SK-N-SH (cell line): Measurements from ENCODE around the gene SH2B3. TPM values are rescaled to one million over a fixed set of nuclear protein-coding genes. Genes with fewer than 3 reads are reported as not detected.

ENCODE experiments used
- CTCF ChIA-PET: fragments of 300-600, 350-600 bp; formaldehyde crosslinking; extraction: SDS; loops from one replicate; lab custom pipeline; 2021; lab: Yijun Ruan, JAX
- POLR2A ChIA-PET: fragments of 350-600 bp; sonication (Branson Sonifier 250); formaldehyde crosslinking; extraction: SDS; loops from one replicate; lab custom pipeline; 2020; ENCODE audit warnings: antibody characterized with exemption, inconsistent platforms; lab: Yijun Ruan, JAX
- DNase-seq: peaks from one replicate; pipeline ENCODE4 v3.0.0; 2012
- H2AFZ ChIP-seq: fragments of 200-600 bp; sonication (generic); 2 replicates; pipeline ENCODE4 v1.8.1; 2016; ENCODE audit warnings: antibody characterized with exemption, mild to moderate bottlenecking, low read depth
- H3F3A ChIP-seq: fragments of 200-600 bp; sonication (generic); replicated peaks from 2 replicates; pipeline ENCODE3; 2016; ENCODE audit warnings: antibody characterized with exemption, mild to moderate bottlenecking; ENCODE audit not compliant: insufficient read depth
- H3K27ac ChIP-seq, 2 experiments: fragments of 200-500 bp in 1 of 2; fragments of 200-600 bp in 1 of 2; sonication (Bioruptor generic) in 1 of 2; sonication (generic), shearing (Covaris generic) in 1 of 2; 2 replicates each; pipeline versions ENCODE4 v1.5.1 to v1.6.1; 2014 to 2016; ENCODE audit warnings: low read depth in 2 of 2, inconsistent platforms in 1 of 2, low read length in 1 of 2, mild to moderate bottlenecking in 1 of 2, mixed read lengths in 1 of 2
- H3K27me3 ChIP-seq: fragments of 200-600 bp; sonication (generic), shearing (Covaris generic); 2 replicates; pipeline ENCODE4 v1.6.1; 2016; ENCODE audit warnings: mixed run types; ENCODE audit not compliant: insufficient read depth
- H3K36me3 ChIP-seq, 2 experiments: fragments of 200-500 bp in 1 of 2; fragments of 200-600 bp in 1 of 2; sonication (Bioruptor generic) in 1 of 2; sonication (generic) in 1 of 2; replicated peaks in 1 of 2; 2 replicates each; pipeline versions ENCODE3 to v1.5.1; 2014 to 2016; ENCODE audit warnings: low read length in 1 of 2, mild to moderate bottlenecking in 1 of 2; ENCODE audit not compliant: insufficient read depth in 2 of 2, control insufficient read depth in 1 of 2
- H3K4me1 ChIP-seq, 2 experiments: fragments of 200-500 bp in 1 of 2; fragments of 200-600 bp in 1 of 2; sonication (Bioruptor generic) in 1 of 2; sonication (generic), shearing (Covaris generic) in 1 of 2; 2 replicates each; pipeline versions ENCODE4 v1.5.1 to v1.6.1; 2014 to 2016; ENCODE audit warnings: low read depth in 1 of 2, low read length in 1 of 2, mixed run types in 1 of 2; ENCODE audit not compliant: insufficient read depth in 2 of 2, control insufficient read depth in 1 of 2
- H3K4me2 ChIP-seq: fragments of 200-600 bp; sonication (generic), shearing (Covaris generic); 2 replicates; pipeline ENCODE4 v1.6.1; 2017; ENCODE audit warnings: mixed run types
- H3K4me3 ChIP-seq, 2 experiments: fragments of 200-500 bp in 1 of 2; fragments of 200-600 bp in 1 of 2; sonication (Bioruptor generic) in 1 of 2; sonication (generic), shearing (Covaris generic) in 1 of 2; 2 replicates each; pipeline versions ENCODE4 v1.5.1 to v1.8.1; 2014 to 2016; ENCODE audit warnings: low read depth in 2 of 2, inconsistent platforms in 1 of 2, low read length in 1 of 2, mild to moderate bottlenecking in 1 of 2, mixed read lengths in 1 of 2, moderate library complexity in 1 of 2
- H3K79me2 ChIP-seq: fragments of 200-600 bp; sonication (generic); 2 replicates; pipeline ENCODE4 v1.8.1; 2017; ENCODE audit warnings: mild to moderate bottlenecking; ENCODE audit not compliant: insufficient read depth
- H3K9ac ChIP-seq: fragments of 200-600 bp; sonication (generic); 2 replicates; pipeline ENCODE4 v1.6.1; 2017; ENCODE audit warnings: mixed run types
- H3K9me2 ChIP-seq: fragments of 200-600 bp; sonication (generic); 2 replicates; pipeline ENCODE4 v1.6.1; 2017; ENCODE audit warnings: mixed run types
- H3K9me3 ChIP-seq: fragments of 200-600 bp; sonication (generic); 2 replicates; pipeline ENCODE4 v1.6.1; 2017; ENCODE audit warnings: mixed run types, mild to moderate bottlenecking, moderate library complexity
- H4K20me1 ChIP-seq: fragments of 200-600 bp; sonication (generic); 2 replicates; pipeline ENCODE4 v1.6.1; 2017; ENCODE audit warnings: mild to moderate bottlenecking, mixed run types; ENCODE audit not compliant: insufficient read depth
- CHD2 ChIP-seq: fragments of 150-350 bp; IDR thresholded peaks from 2 replicates; pipeline ENCODE4 v1.6.1; 2018; ENCODE audit warnings: low read length; ENCODE audit not compliant: partially characterized antibody
- CTCF ChIP-seq: fragments of 200-600 bp; sonication (generic); IDR thresholded peaks from 2 replicates; pipeline ENCODE4 v1.6.1; 2017; ENCODE audit warnings: antibody characterized with exemption, mild to moderate bottlenecking, moderate library complexity
- EZH2phosphoT487 ChIP-seq: fragments of 200-600 bp; sonication (generic); IDR thresholded peaks from 2 replicates; pipeline ENCODE4 v1.6.1; 2017; ENCODE audit warnings: low read depth, mixed run types, mild to moderate bottlenecking, antibody characterized with exemption, moderate library complexity, borderline replicate concordance
- FOXJ3 ChIP-seq: sonication (generic); formaldehyde crosslinking; IDR thresholded peaks from 2 replicates; pipeline ENCODE4 v1.5.1; 2020; ENCODE audit warnings: mild to moderate bottlenecking, missing genetic modification reagents
- FOXM1 ChIP-seq: IDR thresholded peaks from 2 replicates; pipeline ENCODE4 v1.4.0; 2012; ENCODE audit warnings: low read depth, mild to moderate bottlenecking
- GABPA ChIP-seq: IDR thresholded peaks from 2 replicates; pipeline ENCODE4 v1.4.0; 2012; ENCODE audit warnings: low read depth, mild to moderate bottlenecking
- GATA2 ChIP-seq: sonication (generic); formaldehyde crosslinking; IDR thresholded peaks from 2 replicates; pipeline ENCODE4 v1.5.0; 2020; ENCODE audit warnings: mild to moderate bottlenecking, missing genetic modification reagents
- IRF3 ChIP-seq: fragments of 150-350 bp; IDR thresholded peaks from 2 replicates; pipeline ENCODE4 v1.6.1; 2016; ENCODE audit warnings: mild to moderate bottlenecking, low read depth, low read length
- MEF2A ChIP-seq: IDR thresholded peaks from 2 replicates; pipeline ENCODE4 v1.4.0; 2012; ENCODE audit warnings: low read depth, borderline replicate concordance
- MXI1 ChIP-seq: IDR thresholded peaks from 2 replicates; pipeline ENCODE4 v1.6.1; 2012; ENCODE audit warnings: mild to moderate bottlenecking, low read depth, low read length, improper control_type of control experiment
- NFIC ChIP-seq: IDR thresholded peaks from 2 replicates; pipeline ENCODE4 v1.4.0; 2012; ENCODE audit warnings: borderline replicate concordance
- NRF1 ChIP-seq: IDR thresholded peaks from 2 replicates; pipeline ENCODE4 v1.6.1; 2012; ENCODE audit warnings: low read depth, mild to moderate bottlenecking, low read length
- RAD21 ChIP-seq: IDR thresholded peaks from 2 replicates; pipeline ENCODE4 v1.6.1; 2012; ENCODE audit warnings: mild to moderate bottlenecking, low read length
- REST ChIP-seq: IDR thresholded peaks from 2 replicates; pipeline ENCODE4 v1.6.1; 2012; ENCODE audit warnings: mild to moderate bottlenecking, low read depth, low read length, moderate library complexity
- SIN3A ChIP-seq: IDR thresholded peaks from 2 replicates; pipeline ENCODE4 v1.6.1; 2012; ENCODE audit warnings: low read depth, mild to moderate bottlenecking, low read length, moderate library complexity, borderline replicate concordance
- TCF12 ChIP-seq: IDR thresholded peaks from 2 replicates; pipeline ENCODE4 v1.4.0; 2012
- USF2 ChIP-seq: fragments of 150-350 bp; IDR thresholded peaks from 2 replicates; pipeline ENCODE4 v1.6.1; 2017; ENCODE audit warnings: antibody characterized with exemption, low read length, low read depth, borderline replicate concordance
- YY1 ChIP-seq: IDR thresholded peaks from 2 replicates; pipeline ENCODE4 v1.4.0; 2012; ENCODE audit warnings: low read depth, mild to moderate bottlenecking
- ZBTB33 ChIP-seq: IDR thresholded peaks from 2 replicates; pipeline ENCODE4 v1.4.0; 2012; ENCODE audit warnings: low read depth, borderline replicate concordance
- WGBS: methylation state at CpG from one replicate; pipeline ENCODE4 v1.1.6; 2017; ENCODE audit warnings: low lambda C conversion rate; 5-methylcytosine and 5-hydroxymethylcytosine counted together
- polyA plus RNA-seq, 3 experiments: library from polyadenylated mRNA; depleted of rRNA; stranded (reverse); fragments of >200 nt; gene quantifications; 2 replicates each; pipeline ENCODE4 v1.2.3, GENCODE V29; 2012

The SH2B3 gene
- polyA plus RNA-seq, 1 of the 3 experiments (the other 2 are of a cell fraction) = 15.6 TPM

GRCh38 chr12:111363578-111363977 lies 42.1 kb upstream of the SH2B3 start:
- Histone ChIP-seq H3K4me2 (no peak overlapping the region), H3K27ac (no peak overlapping the region), H3K4me3 (no peak overlapping the region), H3K36me3 (peaks cover 0 to 5% of the 10 kb centered on the region in 2 experiments), H3K9ac (no peak overlapping the region), H2AFZ (no peak overlapping the region), H3K9me3 (no peaks in the 10 kb centered on the region), H3F3A (no peaks in the 10 kb centered on the region), H3K79me2 (peaks cover 19% of the 10 kb centered on the region), H4K20me1 (no peaks in the 10 kb centered on the region), H3K9me2 (no peaks in the 10 kb centered on the region), H3K4me1 (peaks cover 0 to 14% of the 10 kb centered on the region in 2 experiments; a peak in 1 of 4 replicates), H3K27me3 (no peaks in the 10 kb centered on the region)
- 92% methylated on average over 2 of the region's 3 CpGs for WGBS
- POLR2A ChIA-PET = no interaction called here
- no peak for DNase-seq
- TF ChIP-seq NFIC (no peak), EZH2phosphoT487 (no peak), MEF2A (no peak), REST (no peak), YY1 (no peak), GABPA (no peak), IRF3 (no peak), RAD21 (no peak), FOXM1 (no peak), FOXJ3 (CRISPR knock-in tag) (no peak), NRF1 (no peak), ZBTB33 (no peak), USF2 (no peak), SIN3A (no peak), GATA2 (no peak), MXI1 (no peak), CTCF (no peak), CHD2 (no peak), TCF12 (no peak)
- CTCF ChIA-PET = interaction anchor here (0.9 kb wide), 1 partner anchor 34 kb away, joined by 4 read pairs; no protein-coding TSS in a partner anchor
